Measurements from ENCODE around the gene GTF2H1. TPM values are rescaled to one million over a fixed set of nuclear protein-coding genes. Genes with fewer than 3 reads are reported as not detected.

Gene GTF2H1
- total RNA-seq, 2 donors from 2014 or later = 34.8 to 89.0 TPM

DNA sequence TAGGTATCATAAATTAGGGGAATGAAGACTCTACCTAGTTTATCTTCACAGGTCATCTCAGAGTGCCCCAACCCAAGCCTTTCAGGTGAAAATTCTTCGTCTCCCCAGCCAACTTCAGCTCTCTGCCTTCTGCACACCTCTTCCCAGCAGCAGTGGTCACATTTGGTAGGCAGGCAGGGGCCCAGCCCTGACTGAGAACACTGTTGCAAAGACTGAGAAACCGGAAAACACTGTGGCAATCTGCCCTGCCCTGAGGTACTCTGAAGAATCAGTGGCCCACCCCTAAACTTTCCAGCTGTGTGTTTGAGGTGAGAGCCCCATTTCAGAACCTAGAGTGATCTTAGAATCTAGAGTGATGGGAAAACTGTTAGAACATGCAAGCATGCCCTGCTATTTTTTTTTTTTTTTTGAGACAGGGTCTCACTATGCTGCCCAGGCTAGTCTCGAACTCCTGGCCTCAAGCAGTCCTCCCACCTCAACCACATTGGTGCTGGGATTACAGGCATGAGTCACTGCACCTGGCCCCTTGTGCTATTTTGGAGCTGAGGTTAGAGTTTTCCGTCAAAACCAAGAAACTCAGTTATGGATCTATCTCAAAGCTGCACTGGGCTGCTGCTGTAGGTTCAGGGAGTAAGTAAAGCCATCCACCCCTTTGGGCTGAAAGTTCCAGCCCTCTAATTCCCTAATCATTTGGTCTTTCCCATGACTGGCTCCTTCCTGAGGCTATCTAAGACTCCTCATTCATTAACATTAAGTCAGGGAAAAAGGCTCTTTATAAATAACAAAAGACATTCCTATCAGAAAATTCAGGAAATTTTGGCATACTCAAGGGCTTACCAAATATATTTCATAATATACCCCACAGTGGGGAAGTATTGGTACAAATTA lies 70.3 kb downstream of the GTF2H1 start:
- WGBS = 88% methylated on average over 4 of the region's 4 CpGs
- intact Hi-C loops (cut with DNase I) = loop anchor here (5.0 kb wide), 1 partner anchor 135 kb away; the partner anchor contains the start of gene TSG101
- peaks cover 3% of the 10 kb centered on the region for H3K4me1 ChIP-seq (replicated peaks)

DNA sequence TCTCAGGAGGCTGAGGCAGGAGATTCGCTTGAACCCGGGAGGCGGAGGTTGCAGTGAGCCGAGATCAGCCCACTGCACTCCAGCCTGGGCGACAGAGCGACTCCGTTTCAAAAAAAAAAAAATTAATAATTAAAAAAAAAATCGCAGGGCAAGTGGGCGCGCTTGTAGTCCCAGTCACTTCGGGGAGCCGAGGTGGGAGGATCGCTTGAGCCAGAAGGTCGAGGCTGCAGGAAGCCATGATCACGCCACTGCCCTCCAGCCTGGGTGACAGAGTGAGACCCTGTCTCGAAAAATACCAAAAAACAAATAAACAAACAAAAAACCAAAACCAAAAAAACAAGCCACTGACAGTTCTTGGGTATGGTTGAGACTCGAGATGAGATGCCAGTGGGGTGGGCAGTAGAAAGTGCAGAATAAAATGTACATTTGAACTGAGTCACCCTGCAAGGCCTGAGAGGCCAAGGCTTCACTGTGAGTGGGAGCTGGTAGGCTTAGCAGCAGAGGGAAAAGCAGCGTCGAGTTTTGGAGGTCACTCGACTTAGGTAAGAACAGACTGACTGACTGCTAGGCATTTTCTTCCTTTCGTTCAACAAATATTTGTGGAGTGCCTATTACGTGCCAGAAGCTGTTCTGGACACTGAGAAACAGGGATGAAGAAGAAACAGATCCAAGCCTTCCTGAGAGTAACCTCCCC lies 71.4 kb downstream of the GTF2H1 start:
- peaks cover 3% of the 10 kb centered on the region for H3K4me1 ChIP-seq (replicated peaks)
- H3K36me3 ChIP-seq = no peaks in the 10 kb centered on the region
- no peak for DNase-seq (ENCODE audit: low spot score)
- H3K27ac ChIP-seq = peak overlapping the region; percentile 86 to 92
- WGBS = 71% methylated on average over 22 of the region's 22 CpGs
- intact Hi-C loops (cut with DNase I) = loop anchor here (2.0 to 5.0 kb wide), 2 partner anchors 71 to 134 kb away; partner anchors contain the start of genes GTF2H1, HPS5 and TSG101
- no peaks in the 10 kb centered on the region for H3K9me3 ChIP-seq
- H3K27me3 ChIP-seq (replicated peaks; ENCODE audit: insufficient read depth) = no peaks in the 10 kb centered on the region
- H3K4me3 ChIP-seq = peak overlapping the region; percentile 49 to 79
- TF ChIP-seq POLR2A (IDR thresholded peaks at IDR 0.05) = no peak
- TF ChIP-seq, protein P1, sequence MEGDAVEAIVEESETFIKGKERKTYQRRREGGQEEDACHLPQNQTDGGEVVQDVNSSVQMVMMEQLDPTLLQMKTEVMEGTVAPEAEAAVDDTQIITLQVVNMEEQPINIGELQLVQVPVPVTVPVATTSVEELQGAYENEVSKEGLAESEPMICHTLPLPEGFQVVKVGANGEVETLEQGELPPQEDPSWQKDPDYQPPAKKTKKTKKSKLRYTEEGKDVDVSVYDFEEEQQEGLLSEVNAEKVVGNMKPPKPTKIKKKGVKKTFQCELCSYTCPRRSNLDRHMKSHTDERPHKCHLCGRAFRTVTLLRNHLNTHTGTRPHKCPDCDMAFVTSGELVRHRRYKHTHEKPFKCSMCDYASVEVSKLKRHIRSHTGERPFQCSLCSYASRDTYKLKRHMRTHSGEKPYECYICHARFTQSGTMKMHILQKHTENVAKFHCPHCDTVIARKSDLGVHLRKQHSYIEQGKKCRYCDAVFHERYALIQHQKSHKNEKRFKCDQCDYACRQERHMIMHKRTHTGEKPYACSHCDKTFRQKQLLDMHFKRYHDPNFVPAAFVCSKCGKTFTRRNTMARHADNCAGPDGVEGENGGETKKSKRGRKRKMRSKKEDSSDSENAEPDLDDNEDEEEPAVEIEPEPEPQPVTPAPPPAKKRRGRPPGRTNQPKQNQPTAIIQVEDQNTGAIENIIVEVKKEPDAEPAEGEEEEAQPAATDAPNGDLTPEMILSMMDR (IDR thresholded peaks at IDR 0.05) = no peak
- TF ChIP-seq POLR2AphosphoS5 (IDR thresholded peaks at IDR 0.05) = no peak

More for the DNA sequence above, 70.3 kb downstream of the GTF2H1 start:
- DNase-seq (ENCODE audit: low spot score) = no peak
- TF ChIP-seq POLR2AphosphoS5 (IDR thresholded peaks at IDR 0.05) (no peak), POLR2A (IDR thresholded peaks at IDR 0.05) (no peak)
- TF ChIP-seq, protein P1 (IDR thresholded peaks at IDR 0.05) = no peak
- H3K4me3 ChIP-seq = no peak overlapping the region
- no peaks in the 10 kb centered on the region for H3K27me3 ChIP-seq (replicated peaks; ENCODE audit: insufficient read depth)
- H3K36me3 ChIP-seq = no peaks in the 10 kb centered on the region
- H3K27ac ChIP-seq = no peak overlapping the region
- H3K9me3 ChIP-seq = no peaks in the 10 kb centered on the region

DNA sequence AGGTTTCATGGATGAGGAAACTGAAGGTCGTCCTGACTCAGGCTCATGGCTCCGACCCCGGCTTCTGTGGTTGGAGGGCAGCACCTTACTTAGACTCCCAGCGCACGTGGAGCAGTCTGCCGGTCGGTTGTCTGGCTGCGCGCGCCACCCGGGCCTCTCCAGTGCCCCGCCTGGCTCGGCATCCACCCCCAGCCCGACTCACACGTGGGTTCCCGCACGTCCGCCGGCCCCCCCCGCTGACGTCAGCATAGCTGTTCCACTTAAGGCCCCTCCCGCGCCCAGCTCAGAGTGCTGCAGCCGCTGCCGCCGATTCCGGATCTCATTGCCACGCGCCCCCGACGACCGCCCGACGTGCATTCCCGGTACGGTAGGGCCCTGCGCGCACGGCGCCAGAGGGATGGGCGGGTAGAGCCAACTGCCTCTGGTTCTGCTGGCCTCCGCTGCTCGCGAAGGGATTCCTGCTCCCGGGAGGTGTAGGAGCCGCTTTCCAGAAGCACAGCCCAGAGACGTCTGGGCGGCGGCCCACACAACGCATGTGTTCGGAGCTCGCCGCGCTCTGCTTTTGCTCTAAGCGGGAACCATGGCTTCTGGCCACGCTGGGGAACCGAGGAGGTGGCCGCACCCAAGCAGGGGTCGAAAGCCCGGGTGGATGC lies 72.0 kb downstream of the GTF2H1 start, which contains the start of gene LDHA:
LDHA (plus strand) TSS at position 289 of the 653 bp plus-strand sequence. CDS start 2,280 bp downstream, outside the sequence.
- H3K4me1 ChIP-seq (replicated peaks) = peaks cover 3% of the 10 kb centered on the region
- peak within 1 kb of the TSS; percentile 86 to 92 for H3K27ac ChIP-seq
- no peaks in the 10 kb centered on the region for H3K27me3 ChIP-seq (replicated peaks; ENCODE audit: insufficient read depth)
- peak within 1 kb of the TSS; percentile 49 to 79 for H3K4me3 ChIP-seq
- H3K36me3 ChIP-seq = peaks cover 0 to under 1% of the 10 kb centered on the region in 2 donors
- no peaks in the 10 kb centered on the region for H3K9me3 ChIP-seq
- TF ChIP-seq, protein P1 (IDR thresholded peaks at IDR 0.05) = peak in 2 of 4 experiments; percentile 2 to 23
- TF ChIP-seq POLR2AphosphoS5 (IDR thresholded peaks at IDR 0.05) (peak; percentile 84), POLR2A (IDR thresholded peaks at IDR 0.05) (peak; percentile 98)
- intact Hi-C loops (cut with DNase I) = loop anchor here (2.0 to 5.0 kb wide), 2 partner anchors 72 to 133 kb away; partner anchors contain the start of genes GTF2H1, HPS5 and TSG101
- peak; percentile 96 for DNase-seq (ENCODE audit: low spot score)
- 1% methylated on average over 42 of the region's 60 CpGs for WGBS

DNA sequence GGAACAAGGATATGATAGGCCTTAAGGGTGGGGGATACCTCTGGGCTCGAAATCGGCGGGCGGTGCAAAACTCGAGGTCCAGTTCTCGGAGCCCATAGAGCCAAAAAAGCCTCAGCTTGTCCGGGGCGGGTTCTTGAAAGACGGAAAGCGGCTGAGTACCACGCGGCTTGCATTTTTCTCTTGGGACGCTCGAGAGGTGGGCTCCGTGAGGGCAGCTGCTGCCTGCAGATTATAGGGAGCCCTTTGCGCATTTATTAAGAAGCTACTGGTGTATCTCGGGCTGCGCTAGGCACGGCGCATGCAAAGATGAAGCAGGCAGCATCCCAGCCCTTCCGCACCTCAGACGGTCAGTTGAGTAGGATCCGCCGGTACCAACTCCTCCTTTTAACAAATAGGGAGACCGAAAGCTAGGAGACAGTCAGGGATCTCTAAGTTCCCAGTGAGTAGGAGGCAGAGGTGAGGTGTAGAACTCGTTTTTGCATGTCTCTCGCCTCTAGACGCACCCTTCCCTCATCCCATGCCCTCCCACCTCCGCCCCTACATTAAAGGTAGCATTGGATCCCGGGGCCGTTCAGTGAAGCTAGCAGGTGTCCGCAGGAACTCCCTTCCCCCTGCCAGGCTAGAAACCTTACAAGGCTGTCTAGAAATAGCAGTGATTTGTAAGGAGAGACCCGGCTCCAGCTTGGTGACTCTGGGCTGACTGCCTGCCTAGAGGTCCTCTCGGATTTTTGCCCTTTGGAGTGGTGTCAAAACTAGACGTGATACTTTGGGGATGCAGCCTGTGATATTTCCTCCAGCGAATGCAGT lies 72.8 kb downstream of the GTF2H1 start:
- peak; percentile 10 for DNase-seq (ENCODE audit: low spot score)
- H3K27me3 ChIP-seq (replicated peaks; ENCODE audit: insufficient read depth) = no peaks in the 10 kb centered on the region
- H3K27ac ChIP-seq = peak overlapping the region; percentile 86 to 92
- H3K4me1 ChIP-seq (replicated peaks) = peaks cover 3% of the 10 kb centered on the region
- TF ChIP-seq POLR2AphosphoS5 (IDR thresholded peaks at IDR 0.05) (no peak), POLR2A (IDR thresholded peaks at IDR 0.05) (no peak)
- TF ChIP-seq, protein P1 (IDR thresholded peaks at IDR 0.05) = no peak
- no peaks in the 10 kb centered on the region for H3K9me3 ChIP-seq
- peaks cover 0 to 8% of the 10 kb centered on the region in 2 donors for H3K36me3 ChIP-seq
- WGBS = under 1% methylated on average over 22 of the region's 36 CpGs
- H3K4me3 ChIP-seq = peak overlapping the region; percentile 49 to 79
- intact Hi-C loops (cut with DNase I) = loop anchor here (2.0 to 5.0 kb wide), 2 partner anchors 72 to 132 kb away; partner anchors contain the start of genes GTF2H1, HPS5 and TSG101
